Activated CD4-positive, alpha-beta T cell treated with anti-CD3 and anti-CD28 coated beads, Interleukin-2, amount 50 U/mL, for 48 hours (primary cell): ENCODE results near the gene MEIOB.
"Not testable (repeated sequence)": the region's sequence is repeated elsewhere in the genome, so short reads cannot be mapped to it uniquely, and the experiment has no call there.

Experiments used
- DNase-seq, 2 experiments: peaks; one replicate each; pipeline ENCODE4 v3.0.0-alpha.2; 2020

Gene MEIOB

DNA sequence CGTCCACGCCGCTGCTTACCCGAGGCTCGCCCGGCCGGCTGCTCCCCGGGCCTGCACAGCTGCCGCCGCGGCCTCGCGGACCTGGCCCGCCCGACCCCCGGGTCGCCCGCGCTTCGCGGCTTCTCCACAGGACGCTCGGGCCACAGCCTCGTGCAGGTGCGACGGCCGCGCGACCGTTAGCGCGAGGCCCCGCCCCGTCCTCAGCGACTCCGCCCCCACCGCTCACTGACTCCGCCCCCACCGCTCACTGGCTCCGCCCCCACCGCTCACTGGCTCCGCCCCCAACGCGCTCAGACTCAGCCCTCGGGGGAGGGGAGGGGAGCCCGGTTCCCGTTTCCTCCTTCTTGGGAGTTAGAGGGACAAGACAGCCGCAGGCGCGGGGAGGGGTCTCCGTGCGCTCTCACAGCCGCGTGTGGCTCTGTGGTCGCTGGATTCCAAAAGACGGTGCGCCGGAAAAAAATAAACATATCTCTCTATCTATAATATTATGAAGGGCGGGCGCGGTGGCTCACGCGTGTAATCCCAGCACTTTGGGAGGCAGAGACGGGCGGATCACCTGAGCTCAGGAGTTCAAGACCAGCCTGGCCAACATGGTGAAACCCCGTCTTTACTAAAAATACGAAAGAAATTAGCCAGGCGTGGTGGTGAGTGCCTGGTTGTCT, at the start of gene MEIOB:
MEIOB (minus strand) TSS at position 191 of the 662 bp plus-strand sequence. CDS start 3,989 bp downstream, outside the sequence.
- DNase-seq = peak in 1 of 2 experiments; percentile 40

- DNase-seq = peak in 1 of 2 experiments; percentile 26
Observed at GRCh38 chr16:1920727-1921171, 48.8 kb upstream of the MEIOB start.

DNA sequence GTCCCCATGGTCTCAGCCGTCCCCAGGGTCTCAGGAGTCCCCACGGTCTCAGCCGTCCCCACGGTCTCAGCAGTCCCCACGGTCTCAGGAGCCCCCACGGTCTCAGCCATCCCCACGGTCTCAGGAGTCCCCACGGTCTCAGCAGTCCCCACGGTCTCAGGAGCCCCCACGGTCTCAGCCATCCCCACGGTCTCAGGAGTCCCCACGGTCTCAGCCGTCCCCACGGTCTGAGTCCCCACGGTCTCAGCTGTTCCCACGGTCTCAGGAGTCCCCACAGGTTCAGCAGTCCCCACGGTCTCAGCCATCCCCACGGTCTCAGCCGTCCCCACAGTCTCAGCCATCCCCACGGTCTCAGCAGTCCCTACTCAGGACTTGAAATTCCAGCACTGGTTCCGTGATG, 48.2 kb upstream of the MEIOB start:
- not testable (repeated sequence) for DNase-seq

- DNase-seq = no peak
Observed at GRCh38 chr16:1919327-1919998, 47.5 kb upstream of the MEIOB start.

GRCh38 chr16:1918351-1919326, 46.7 kb upstream of the MEIOB start, which contains the start of gene HS3ST6:
TSS of gene HS3ST6 (minus strand) at chr16:1918415. CDS start at chr16:1918323, 92 bp downstream.
- DNase-seq = no peak

- DNase-seq = no peak
Observed at GRCh38 chr16:1917665-1918350, 45.8 kb upstream of the MEIOB start.

DNA sequence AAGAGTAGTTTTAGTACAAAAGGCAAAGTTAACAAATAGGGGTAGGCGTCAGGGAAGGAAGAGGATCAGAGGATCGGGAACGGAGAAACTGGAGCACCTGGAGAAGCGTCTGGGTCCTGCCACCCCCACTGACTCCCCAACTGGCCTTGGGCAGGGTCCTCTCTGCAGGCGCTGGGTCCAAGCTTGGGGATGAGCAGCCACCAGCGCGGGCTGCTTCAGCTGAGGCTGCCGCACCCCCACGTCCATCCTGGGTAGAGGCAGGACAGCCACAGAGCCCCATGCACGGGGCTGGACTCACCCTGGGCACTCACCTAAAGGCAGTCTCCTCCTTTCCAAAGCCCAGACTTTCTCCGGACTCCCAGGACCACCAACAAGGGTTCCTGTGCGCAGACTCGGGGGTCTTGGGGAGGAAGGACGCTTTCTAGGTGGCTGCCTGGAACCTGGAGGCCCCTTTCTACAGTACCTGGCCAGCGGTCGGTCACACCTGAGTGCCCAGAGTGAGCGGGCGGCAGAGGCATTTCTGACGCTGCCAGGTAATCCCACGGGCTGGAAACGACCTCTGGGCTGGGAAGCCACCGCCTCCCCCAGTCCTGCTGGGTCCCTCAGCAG, 45.2 kb upstream of the MEIOB start:
- DNase-seq = no peak

- no peak for DNase-seq
Observed at GRCh38 chr16:1916640-1916990, 44.7 kb upstream of the MEIOB start.

- no peak for DNase-seq
Observed at GRCh38 chr16:1915732-1916639, 44.0 kb upstream of the MEIOB start.

GRCh38 chr16:1914988-1915387, 43.0 kb upstream of the MEIOB start:
- DNase-seq = no peak

- DNase-seq = no peak
Observed at GRCh38 chr16:1914084-1914608, 42.2 kb upstream of the MEIOB start.

DNA sequence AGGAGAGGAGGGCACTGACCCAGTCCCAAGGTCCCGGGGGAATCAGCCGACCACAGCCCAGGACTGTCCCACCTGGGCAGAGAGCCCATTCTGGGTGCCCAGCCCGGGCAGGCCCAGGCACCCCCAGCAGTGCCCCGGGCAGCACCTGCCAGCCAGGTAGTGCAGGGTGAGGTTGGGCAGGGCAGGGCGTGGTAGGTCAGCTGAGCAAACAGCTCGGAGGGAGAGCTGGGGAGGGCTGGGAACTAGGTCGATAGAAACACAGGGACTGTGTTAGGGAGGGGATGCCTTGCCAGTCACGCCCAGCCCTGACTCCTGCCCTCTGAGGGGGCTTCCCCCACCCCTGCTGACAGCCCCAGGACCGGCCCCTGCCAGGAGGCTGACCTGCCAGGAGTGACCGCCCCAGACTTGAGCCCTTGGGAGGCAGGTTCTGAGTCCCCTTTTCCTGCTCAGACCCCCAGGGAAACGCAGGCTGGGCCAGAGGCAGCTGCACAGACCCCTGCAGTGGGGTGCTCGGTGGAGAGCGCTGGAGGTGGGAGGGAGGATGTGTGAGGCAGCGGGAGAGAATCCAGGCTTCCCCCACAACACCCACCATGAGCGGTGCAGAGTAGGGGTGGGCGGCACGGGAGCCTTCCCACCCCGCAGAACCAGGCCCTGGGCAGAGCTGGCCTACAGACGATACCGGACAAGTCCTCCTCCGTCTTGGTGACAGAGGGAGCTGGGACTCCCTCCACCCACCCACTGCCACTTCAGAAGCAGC, 41.5 kb upstream of the MEIOB start:
- DNase-seq = no peak

DNA sequence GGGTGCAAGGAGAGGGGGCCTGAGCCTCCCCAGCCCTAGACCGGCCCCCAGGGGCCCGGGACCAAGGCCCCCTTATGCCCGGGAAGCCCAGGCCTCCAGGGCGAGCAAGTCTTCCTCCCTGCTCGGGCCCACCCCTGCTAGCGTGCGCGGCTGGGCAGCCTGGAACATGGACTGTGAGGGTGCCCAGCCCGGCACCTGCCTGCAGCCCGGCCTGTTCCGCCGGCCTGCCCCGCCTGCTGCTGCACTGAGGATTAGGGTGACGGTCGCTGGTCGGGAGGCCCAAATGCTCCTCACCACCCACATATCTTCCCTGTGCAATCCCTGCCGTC, 40.2 kb upstream of the MEIOB start:
- no peak for DNase-seq

DNA sequence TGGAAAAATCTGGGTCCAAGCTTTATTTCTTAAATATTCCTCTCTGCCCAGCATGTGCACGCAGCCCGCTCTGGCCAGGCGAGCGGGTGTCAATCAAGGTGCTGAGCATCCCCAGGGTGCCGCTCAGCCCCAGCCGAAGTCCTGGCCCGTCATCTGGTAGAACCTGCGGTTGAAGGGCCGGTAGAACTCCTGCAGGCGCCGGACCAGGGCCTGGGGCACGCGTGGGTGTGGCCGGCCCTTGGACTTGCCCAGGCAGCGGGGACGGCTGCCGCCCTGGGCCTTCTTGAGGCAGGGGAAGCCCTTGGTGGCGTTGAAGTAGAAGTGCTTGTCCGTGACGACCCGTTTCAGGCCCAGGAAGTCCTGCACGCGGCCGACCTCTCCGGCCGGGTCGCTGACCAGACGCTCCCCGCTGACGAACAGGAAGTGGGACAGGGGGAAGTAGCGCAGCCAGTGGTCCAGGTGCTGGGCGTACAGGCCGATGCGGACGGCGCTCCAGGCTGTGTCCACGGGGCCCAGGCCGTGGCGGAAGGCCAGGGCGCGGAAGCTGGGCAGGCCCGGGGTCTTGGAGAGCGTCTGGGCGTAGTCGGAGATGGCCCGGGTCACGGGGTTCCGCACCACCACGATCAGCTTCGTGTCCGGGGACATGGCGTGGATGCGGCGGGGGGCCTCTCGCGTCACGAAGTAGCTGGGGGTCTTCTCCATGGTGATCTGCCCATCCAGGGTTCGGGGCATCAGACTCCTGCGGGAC, 39.7 kb upstream of the MEIOB start:
- DNase-seq = no peak

GRCh38 chr16:1909561-1910231, 37.7 kb upstream of the MEIOB start:
- no peak for DNase-seq

DNA sequence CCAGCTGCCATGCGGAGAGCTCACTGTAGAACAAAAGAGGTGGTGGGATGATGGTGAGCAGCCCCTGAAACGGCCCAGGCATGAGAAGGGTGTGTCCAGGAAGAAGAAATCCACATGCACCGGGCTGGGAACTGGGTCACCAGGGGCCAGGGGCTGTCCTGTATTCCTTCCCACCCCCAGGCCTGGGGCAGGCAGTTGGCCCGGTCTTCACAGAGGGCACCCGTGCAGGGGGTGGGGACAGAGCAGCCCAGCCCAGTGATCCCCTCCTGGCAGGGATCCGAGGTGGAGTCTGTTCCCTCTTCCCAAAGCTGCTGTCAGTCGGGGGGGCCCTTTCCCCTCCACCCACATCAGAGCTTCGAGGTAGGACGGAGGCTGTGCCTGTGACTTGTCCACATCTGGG, 37.0 kb upstream of the MEIOB start:
- DNase-seq = no peak

GRCh38 chr16:1908184-1908583, 36.2 kb upstream of the MEIOB start:
- no peak for DNase-seq

DNA sequence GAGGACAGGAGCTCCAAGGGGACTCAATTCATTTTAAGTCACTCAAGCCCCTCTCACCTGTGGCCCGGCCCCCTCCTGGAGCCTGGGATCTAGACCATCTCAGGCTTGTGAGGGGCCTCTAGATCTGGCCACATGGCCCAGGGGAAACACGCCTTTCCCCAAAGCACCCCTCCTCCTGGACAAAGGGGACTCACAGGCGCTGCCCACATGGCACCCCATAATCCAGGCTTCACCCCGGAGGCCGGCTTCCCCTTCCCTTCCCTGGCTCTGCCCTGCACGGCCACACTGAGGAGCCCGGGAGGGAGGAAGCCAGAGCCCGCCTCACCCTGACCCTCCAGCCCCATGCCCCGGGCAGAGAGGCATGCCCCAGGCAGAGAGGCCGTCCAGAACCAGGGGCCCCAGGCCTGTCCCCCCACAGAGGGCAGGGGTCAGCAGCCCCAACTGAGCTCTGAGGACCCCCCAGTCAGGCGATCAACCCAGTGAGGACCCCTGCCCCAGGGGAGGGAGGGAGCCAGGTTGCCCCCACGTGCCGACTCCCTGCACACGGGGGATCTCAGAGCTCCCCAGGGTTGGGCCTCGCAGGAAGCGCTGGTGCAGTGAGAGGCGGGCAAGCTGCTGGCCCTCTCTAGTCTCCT, 35.4 kb upstream of the MEIOB start:
- DNase-seq = no peak

DNA sequence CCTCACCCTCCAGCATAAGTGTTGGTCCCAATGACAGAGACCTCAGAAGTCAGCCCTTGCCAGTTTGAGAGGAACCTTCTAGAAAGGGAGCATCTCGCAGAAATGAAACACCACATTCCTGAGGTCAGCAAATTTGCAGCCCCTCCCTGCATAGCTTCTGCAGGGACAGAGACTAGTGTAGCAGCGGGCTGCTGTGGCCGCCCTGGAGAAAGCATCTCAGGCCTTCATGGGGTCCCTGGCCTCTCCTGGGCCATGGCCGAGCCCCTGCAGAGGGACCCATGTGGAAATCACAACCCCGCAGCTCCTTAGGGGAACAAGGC, 34.8 kb upstream of the MEIOB start:
- DNase-seq = no peak
